DND-41 (cell line): ENCODE measurements around the gene GPR32.

ENCODE experiments used
- EZH2 ChIP-seq: IDR thresholded peaks from 3 replicates; pipeline ENCODE4 v1.6.1; 2012; ENCODE audit warnings: borderline replicate concordance, low read depth, mild to moderate bottlenecking, moderate library complexity, low read length, inconsistent platforms; ENCODE audit not compliant: severe bottlenecking
- TF ChIP-seq, protein P1 (sequence below): IDR thresholded peaks from 2 replicates; pipeline ENCODE4 v1.5.1; 2012; ENCODE audit warnings: borderline replicate concordance, low read length, moderate library complexity, mild to moderate bottlenecking; ENCODE audit not compliant: poor library complexity, severe bottlenecking; ENCODE audit errors: extremely low read depth

DNA sequence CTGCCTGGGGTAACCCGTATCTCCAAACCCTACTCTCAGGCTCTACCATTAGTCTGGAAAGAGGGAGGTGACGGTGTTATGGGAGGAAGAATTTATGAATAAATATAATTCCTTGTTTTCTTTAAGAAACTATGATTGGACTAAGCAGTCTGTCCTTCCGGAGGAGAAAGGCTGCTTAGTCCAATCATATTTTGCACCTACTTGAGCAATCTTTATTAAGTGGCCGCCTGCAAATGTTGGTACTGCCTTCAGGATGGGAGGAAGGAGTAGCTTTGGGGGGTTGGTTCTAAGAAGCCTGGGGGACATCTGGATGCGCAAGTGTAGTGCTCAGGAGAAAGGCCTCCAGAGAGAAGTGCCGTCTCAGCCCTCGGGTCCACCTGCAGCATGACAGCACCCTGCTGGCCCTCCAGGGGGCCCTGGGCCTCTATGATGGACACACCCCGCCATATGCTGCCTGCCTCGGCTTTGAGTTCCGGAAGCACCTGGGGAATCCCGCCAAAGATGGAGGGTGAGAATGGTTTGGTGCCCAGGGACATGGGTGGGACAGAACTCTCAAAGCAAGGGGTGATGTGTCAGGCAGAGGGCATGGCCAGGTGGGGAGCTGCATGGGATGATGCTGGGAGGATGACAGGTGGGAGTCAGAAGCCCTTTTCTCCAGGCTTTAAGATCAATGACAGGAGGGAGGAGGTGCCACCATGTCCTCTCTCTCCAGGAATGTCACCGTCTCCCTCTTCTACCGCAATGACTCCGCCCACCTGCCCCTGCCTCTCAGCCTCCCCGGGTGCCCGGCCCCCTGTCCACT lies 24.0 kb downstream of the GPR32 start:
- TF ChIP-seq EZH2, result no peak
- TF ChIP-seq, protein P1, sequence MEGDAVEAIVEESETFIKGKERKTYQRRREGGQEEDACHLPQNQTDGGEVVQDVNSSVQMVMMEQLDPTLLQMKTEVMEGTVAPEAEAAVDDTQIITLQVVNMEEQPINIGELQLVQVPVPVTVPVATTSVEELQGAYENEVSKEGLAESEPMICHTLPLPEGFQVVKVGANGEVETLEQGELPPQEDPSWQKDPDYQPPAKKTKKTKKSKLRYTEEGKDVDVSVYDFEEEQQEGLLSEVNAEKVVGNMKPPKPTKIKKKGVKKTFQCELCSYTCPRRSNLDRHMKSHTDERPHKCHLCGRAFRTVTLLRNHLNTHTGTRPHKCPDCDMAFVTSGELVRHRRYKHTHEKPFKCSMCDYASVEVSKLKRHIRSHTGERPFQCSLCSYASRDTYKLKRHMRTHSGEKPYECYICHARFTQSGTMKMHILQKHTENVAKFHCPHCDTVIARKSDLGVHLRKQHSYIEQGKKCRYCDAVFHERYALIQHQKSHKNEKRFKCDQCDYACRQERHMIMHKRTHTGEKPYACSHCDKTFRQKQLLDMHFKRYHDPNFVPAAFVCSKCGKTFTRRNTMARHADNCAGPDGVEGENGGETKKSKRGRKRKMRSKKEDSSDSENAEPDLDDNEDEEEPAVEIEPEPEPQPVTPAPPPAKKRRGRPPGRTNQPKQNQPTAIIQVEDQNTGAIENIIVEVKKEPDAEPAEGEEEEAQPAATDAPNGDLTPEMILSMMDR, result peak; percentile 12
